H1 (cell line): ENCODE measurements around the gene TMEM163. TPM values are rescaled to one million over a fixed set of nuclear protein-coding genes. Genes with fewer than 3 reads are reported as not detected.

Experiments used
- GTF2F1 ChIP-seq: IDR thresholded peaks from 2 replicates; pipeline ENCODE4 v1.6.1; 2012; ENCODE audit warnings: low read depth, low read length, improper control_type of control experiment, borderline replicate concordance
- MAX ChIP-seq: IDR thresholded peaks from 2 replicates; pipeline ENCODE4 v1.6.1; 2012; ENCODE audit warnings: inconsistent platforms
- RBBP5 ChIP-seq: IDR thresholded peaks from 2 replicates; pipeline ENCODE4 v1.7.1; 2012; ENCODE audit warnings: low read depth, mild to moderate bottlenecking, inconsistent platforms, low read length, moderate library complexity, borderline replicate concordance
- SIRT6 ChIP-seq: IDR thresholded peaks from one replicate; pipeline ENCODE4 v1.7.1; 2012; ENCODE audit warnings: low read length, inconsistent platforms
- SIX5 ChIP-seq: IDR thresholded peaks from 2 replicates; pipeline ENCODE4 v1.6.1; 2011; ENCODE audit warnings: mild to moderate bottlenecking, low read depth, low read length
- SRF ChIP-seq: IDR thresholded peaks from 2 replicates; pipeline ENCODE4 v1.6.1; 2011; ENCODE audit warnings: mild to moderate bottlenecking, low read depth, low read length, moderate library complexity
- SUZ12 ChIP-seq: fragments of 200-600 bp; sonication (generic); IDR thresholded peaks from 2 replicates; pipeline ENCODE4 v1.6.1; 2012; ENCODE audit warnings: mild to moderate bottlenecking, inconsistent platforms, low read length, moderate library complexity, mixed read lengths
- TAF1 ChIP-seq: IDR thresholded peaks from 2 replicates; pipeline ENCODE4 v1.6.1; 2011; ENCODE audit warnings: mild to moderate bottlenecking, low read depth, low read length
- YY1 ChIP-seq: IDR thresholded peaks from 2 replicates; pipeline ENCODE4 v1.6.1; 2011; ENCODE audit warnings: low read depth, mild to moderate bottlenecking, low read length
- polyA plus RNA-seq, 7 experiments: library from polyadenylated mRNA; depleted of rRNA in 3 of 7; stranded (reverse) in 5 of 7; unstranded in 2 of 7; fragments of >200 nt in 5 of 7; fragments of 200-250 nt in 2 of 7; gene quantifications; 1 replicate in 5 of 7; 2 replicates in 1 of 7; 4 replicates in 1 of 7; pipeline versions ENCODE4 v1.2.1 to v1.2.3, GENCODE V29; 2011 to 2013; ENCODE audit warnings: missing spikeins in 2 of 7, mixed read lengths in 2 of 7
- total RNA-seq: library from RNA; stranded (reverse); fragmentation: NEBNext Ultra II Directional; extraction: Animal tissue kit (Norgen Biotek cat#: 25700); gene quantifications from 2 replicates; pipeline ENCODE4 v1.2.1, GENCODE V29; 2021
- TF ChIP-seq, protein P1 (sequence below): fragments of 300-600 bp; sonication (generic); IDR thresholded peaks from 2 replicates; pipeline ENCODE4 v1.7.1; 2012; ENCODE audit warnings: low read length, moderate library complexity, mild to moderate bottlenecking, inconsistent platforms; ENCODE audit not compliant: insufficient replicate concordance

TMEM163 gene
- total and polyA plus RNA-seq, 2 of the 8 experiments (the other 6 are each of a cell fraction or from before 2014, with no cell fraction given): 2.8 to 3.2 TPM

DNA sequence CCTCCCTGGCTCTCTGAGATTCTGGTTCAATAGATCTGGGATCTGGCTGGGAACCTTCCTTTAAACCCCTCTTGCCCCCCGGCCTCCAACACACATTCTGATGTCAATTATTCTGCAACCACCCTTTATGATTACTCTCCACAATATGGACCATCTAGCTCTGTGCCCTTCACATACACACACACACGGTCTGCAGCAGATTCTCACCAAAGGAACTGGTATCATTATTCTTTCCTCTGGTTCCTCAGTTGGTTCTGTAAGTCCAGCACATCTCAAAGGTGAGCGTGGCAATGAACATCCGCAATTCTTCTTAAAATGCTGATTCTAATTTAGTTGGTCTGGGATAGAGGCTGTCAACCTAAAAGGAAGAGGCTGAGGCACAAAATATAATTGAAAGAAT, 2.8 kb upstream of the TMEM163 start (continued):
- TF ChIP-seq, protein P1, sequence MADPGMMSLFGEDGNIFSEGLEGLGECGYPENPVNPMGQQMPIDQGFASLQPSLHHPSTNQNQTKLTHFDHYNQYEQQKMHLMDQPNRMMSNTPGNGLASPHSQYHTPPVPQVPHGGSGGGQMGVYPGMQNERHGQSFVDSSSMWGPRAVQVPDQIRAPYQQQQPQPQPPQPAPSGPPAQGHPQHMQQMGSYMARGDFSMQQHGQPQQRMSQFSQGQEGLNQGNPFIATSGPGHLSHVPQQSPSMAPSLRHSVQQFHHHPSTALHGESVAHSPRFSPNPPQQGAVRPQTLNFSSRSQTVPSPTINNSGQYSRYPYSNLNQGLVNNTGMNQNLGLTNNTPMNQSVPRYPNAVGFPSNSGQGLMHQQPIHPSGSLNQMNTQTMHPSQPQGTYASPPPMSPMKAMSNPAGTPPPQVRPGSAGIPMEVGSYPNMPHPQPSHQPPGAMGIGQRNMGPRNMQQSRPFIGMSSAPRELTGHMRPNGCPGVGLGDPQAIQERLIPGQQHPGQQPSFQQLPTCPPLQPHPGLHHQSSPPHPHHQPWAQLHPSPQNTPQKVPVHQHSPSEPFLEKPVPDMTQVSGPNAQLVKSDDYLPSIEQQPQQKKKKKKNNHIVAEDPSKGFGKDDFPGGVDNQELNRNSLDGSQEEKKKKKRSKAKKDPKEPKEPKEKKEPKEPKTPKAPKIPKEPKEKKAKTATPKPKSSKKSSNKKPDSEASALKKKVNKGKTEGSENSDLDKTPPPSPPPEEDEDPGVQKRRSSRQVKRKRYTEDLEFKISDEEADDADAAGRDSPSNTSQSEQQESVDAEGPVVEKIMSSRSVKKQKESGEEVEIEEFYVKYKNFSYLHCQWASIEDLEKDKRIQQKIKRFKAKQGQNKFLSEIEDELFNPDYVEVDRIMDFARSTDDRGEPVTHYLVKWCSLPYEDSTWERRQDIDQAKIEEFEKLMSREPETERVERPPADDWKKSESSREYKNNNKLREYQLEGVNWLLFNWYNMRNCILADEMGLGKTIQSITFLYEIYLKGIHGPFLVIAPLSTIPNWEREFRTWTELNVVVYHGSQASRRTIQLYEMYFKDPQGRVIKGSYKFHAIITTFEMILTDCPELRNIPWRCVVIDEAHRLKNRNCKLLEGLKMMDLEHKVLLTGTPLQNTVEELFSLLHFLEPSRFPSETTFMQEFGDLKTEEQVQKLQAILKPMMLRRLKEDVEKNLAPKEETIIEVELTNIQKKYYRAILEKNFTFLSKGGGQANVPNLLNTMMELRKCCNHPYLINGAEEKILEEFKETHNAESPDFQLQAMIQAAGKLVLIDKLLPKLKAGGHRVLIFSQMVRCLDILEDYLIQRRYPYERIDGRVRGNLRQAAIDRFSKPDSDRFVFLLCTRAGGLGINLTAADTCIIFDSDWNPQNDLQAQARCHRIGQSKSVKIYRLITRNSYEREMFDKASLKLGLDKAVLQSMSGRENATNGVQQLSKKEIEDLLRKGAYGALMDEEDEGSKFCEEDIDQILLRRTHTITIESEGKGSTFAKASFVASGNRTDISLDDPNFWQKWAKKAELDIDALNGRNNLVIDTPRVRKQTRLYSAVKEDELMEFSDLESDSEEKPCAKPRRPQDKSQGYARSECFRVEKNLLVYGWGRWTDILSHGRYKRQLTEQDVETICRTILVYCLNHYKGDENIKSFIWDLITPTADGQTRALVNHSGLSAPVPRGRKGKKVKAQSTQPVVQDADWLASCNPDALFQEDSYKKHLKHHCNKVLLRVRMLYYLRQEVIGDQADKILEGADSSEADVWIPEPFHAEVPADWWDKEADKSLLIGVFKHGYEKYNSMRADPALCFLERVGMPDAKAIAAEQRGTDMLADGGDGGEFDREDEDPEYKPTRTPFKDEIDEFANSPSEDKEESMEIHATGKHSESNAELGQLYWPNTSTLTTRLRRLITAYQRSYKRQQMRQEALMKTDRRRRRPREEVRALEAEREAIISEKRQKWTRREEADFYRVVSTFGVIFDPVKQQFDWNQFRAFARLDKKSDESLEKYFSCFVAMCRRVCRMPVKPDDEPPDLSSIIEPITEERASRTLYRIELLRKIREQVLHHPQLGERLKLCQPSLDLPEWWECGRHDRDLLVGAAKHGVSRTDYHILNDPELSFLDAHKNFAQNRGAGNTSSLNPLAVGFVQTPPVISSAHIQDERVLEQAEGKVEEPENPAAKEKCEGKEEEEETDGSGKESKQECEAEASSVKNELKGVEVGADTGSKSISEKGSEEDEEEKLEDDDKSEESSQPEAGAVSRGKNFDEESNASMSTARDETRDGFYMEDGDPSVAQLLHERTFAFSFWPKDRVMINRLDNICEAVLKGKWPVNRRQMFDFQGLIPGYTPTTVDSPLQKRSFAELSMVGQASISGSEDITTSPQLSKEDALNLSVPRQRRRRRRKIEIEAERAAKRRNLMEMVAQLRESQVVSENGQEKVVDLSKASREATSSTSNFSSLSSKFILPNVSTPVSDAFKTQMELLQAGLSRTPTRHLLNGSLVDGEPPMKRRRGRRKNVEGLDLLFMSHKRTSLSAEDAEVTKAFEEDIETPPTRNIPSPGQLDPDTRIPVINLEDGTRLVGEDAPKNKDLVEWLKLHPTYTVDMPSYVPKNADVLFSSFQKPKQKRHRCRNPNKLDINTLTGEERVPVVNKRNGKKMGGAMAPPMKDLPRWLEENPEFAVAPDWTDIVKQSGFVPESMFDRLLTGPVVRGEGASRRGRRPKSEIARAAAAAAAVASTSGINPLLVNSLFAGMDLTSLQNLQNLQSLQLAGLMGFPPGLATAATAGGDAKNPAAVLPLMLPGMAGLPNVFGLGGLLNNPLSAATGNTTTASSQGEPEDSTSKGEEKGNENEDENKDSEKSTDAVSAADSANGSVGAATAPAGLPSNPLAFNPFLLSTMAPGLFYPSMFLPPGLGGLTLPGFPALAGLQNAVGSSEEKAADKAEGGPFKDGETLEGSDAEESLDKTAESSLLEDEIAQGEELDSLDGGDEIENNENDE: no peak
- TF ChIP-seq SRF: no peak
- TF ChIP-seq SUZ12: no peak
- TF ChIP-seq MAX: no peak
- TF ChIP-seq SIX5: no peak
- no peak for TF ChIP-seq RBBP5
- no peak for TF ChIP-seq GTF2F1
- no peak for TF ChIP-seq YY1
- TF ChIP-seq TAF1: no peak
- no peak for TF ChIP-seq SIRT6
